Prostate gland (tissue), 2 donors: ENCODE results near the gene TPPP3.
"Not testable (repeated sequence)": the region's sequence is repeated elsewhere in the genome, so short reads cannot be mapped to it uniquely, and the experiment has no call there.

ENCODE experiments used
- CTCF ChIP-seq, 4 experiments: fragments of 200-600 bp in 2 of 4; fragments of 450-650 bp in 2 of 4; sonication (generic) in 2 of 4; IDR thresholded peaks; 1 replicate in 3 of 4; 2 replicates in 1 of 4; pipeline ENCODE4 v1.5.1; 2016 to 2019; ENCODE audit warnings: antibody characterized with exemption in 4 of 4, mild to moderate bottlenecking in 2 of 4, moderate library complexity in 2 of 4
- POLR2A ChIP-seq: fragments of 450-650 bp; IDR thresholded peaks from one replicate; pipeline ENCODE4 v1.6.1; 2016; ENCODE audit warnings: antibody characterized with exemption, mild to moderate bottlenecking
- POLR2AphosphoS5 ChIP-seq: sonication (generic); formaldehyde crosslinking; IDR thresholded peaks from one replicate; pipeline ENCODE4 v1.6.1; 2017; ENCODE audit warnings: antibody characterized with exemption

- TF ChIP-seq CTCF (IDR thresholded peaks at IDR 0.05); POLR2AphosphoS5; POLR2A: not testable (repeated sequence)
These were observed 33.6 kb downstream of the TPPP3 start for GRCh38 chr16:67359540-67360269.
